Activated CD4-positive, alpha-beta T cell treated with anti-CD3 and anti-CD28 coated beads, Interleukin-2, amount 50 U/mL, for 16 hours (primary cell): Measurements from ENCODE around the gene DPYSL3.

ENCODE experiments used
- DNase-seq: peaks from one replicate; pipeline ENCODE4 v3.0.0-alpha.2; 2020

DPYSL3 gene

DNA sequence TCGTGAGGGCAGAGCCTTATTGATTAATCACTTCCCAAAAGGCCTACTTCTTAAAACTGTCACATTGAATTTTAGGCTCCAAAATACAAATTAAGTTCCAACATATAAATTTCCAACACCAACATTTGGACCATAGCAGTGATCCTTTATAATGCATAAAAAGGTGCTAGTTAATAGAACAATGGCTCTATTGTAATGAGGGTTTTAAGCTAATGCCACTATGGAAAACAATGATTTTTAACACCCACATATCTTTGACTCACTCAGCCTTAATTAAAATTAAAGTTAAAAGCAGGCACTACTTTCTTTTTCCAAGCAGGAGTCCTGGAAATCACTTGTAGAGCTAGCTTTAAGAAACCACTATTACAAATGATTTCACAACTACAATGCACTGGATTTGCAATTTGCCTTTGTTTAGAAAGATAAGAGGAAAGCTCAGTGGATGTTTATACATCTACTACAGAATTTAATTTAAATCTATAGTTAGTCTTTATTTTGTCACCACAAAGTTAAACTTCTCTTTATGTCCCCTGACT is 41.8 kb downstream of the DPYSL3 start:
- no peak for DNase-seq

DNA sequence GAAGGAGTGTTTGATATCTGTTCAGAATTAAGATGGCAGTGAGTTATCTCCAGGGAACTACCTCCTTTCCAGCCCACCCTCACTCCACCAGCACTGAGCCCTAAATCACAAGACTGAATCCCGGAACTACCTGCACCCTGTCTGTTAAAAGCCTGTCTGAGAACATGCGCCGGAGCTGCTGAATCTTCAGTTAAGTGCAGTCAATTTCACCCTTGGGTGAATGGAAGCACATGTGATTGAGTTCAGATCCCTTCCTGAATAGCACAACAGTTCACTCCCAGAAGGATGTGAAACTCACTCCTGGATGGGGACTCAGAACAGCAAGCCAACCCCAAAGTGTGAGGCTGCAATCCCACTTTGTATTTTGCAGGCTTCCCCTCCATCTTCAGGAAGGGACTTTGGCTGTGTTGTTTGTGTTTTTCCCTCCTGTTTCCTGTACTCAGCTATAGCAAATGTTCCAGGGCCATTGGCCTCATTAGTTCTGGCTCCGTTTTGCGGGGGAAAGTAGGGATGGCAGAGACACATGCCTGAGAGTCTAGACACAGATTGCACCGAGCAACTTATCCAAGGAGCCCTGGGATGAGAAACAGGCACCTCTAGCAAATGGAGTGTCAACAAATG is 43.4 kb downstream of the DPYSL3 start:
- no peak for DNase-seq

DNA sequence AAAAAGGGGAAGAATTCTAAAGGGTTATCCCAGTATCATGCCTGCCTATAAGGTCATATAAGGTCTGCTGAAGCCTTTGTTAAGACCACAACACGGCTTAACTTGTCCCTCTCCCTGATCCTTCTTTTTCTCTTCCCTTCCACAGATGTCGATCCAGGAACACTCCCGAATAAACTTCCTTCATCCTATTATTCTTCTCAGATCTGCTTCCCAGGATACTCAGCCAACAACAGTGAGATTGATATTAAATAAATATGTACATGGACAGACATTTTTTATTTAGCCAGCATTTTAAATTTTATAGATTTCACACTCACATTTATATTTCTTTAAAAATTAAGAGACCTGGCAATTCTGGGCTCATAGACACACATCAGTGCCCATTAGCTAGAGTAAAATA is 44.1 kb downstream of the DPYSL3 start:
- no peak for DNase-seq

DNA sequence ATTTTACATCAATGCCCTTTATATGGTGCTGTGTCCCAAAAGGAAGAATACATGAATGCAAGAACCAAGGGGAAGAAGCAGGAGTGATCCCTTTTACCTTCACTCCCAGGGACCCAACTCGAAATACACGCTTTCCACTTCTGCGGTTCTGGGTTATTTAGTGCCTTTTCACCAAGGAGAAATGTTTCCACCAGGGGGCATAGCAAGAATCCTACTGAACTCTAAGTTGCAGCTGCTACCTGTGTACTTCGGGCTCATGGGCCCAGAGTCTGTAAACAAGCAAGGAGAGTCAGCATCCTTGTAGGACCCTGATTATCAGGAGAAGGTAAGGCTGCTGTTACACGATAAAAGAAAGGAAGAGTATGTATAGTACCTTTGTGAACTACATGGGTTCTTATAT is 45.7 kb downstream of the DPYSL3 start:
- DNase-seq, result no peak

DNA sequence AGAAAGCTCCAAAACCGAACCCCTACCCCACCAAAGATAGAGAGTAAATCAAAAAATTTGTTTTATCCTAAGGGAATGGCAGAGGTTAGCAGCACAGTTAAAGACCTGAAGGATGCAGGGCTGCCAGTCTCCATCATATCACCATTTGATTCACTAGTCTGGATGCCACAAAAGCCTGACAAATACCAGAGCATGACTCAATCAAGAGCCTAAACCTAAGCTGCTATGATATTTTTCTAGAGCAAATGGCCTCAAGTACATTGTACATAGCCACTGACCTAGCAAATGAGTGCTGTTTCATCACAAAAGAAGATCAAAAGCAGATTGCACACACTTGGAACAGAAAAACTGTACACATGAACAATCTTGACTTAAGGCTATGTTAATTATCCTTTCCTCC is 48.0 kb downstream of the DPYSL3 start:
- no peak for DNase-seq

DNA sequence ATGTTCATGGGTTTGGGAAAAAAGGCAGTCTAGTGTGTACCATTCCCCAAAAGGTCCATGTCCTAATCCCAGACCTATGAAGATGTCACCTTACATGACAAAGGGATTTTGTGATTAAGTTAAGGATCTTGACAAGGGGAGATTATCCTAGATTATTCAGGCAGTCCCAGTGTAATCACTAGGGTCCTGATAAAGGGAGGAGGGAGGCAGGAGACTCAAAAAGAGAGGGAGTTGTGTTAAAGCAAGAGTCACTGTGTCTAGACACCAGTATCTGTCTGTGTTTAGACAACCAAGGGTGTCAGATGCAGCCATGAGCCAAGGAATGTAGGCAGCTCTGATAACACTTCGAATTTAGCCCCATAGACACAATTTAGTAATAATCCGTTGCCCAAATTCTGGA is 49.5 kb downstream of the DPYSL3 start:
- no peak for DNase-seq

DNA sequence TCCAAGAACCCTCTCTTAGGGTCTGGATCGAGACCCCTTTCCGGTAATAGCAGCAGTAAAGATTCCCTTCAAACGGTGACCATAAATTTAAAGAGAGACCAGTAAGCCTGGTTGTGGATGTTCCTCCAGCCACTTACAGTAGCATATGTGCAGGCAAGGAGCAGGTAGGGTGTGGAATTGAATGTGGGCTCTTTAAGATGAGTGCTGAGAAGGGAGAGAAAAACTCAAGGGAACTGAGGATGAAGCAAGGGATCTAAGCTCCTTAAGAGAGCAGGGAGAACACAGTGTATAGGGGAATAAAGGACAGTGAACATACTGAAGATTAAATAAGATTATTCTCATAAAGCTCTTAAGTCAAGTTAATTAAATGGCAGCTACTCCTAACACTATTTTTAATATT is 51.3 kb downstream of the DPYSL3 start:
- DNase-seq, result no peak

DNA sequence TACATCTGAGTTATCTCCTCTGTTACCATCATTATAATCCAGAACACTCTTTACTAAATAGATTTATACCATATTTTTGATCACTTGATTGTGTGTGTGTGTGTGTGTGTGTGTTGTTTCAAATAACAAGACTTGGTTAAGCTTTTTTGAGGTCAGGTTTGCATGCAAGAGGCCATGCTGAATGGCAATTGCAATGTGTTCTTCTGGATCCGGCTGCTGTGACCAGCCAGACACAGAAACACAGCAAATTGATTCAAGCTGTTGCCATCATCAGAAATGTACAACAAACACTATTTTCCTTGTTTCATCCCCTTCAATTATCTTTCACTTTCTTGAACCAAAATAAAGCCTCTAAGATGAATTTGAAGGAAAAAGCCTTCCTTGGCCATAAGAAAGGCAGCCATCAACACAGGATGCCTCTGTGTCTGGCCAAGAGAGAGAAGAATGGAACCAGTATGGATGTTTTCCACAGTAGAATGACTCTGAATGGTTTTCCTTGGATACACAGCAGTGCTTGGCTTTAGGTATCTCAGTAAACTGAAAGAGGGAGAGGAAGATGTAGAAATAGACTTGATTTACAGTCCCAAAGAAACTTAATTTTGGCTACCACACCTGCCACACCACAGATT is 53.9 kb downstream of the DPYSL3 start:
- DNase-seq, result no peak

DNA sequence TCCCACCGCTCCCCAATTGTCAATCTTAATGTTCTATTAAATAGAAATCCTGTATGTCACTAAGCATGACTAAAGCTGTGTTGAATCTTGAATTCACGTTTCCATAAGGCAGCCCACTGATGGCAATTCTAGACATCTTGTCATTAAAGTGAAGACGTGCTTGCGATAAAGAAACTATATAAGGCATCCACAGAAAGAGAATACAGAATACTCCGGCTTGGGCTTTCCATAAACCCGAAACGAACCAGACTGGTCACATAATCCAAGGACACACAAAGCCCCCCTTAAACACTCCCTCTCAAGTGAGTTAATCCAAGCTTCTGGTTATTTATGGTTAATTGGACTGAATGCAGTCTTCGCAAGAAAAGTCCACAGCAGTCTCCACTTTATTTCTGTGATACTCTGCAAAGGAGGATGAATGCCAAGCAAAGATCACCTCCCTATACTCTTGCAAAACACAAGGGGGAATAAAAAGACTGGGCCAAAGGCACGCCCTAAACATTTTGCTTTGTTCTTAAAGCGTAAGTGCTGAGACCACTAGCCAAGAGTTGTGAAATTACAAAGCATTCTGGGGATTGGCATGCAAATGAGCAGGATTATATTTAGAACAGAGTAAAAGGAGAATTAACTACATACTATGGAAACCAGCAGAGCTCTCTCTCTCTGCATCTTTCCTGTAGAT is 54.7 kb downstream of the DPYSL3 start:
- no peak for DNase-seq

DNA sequence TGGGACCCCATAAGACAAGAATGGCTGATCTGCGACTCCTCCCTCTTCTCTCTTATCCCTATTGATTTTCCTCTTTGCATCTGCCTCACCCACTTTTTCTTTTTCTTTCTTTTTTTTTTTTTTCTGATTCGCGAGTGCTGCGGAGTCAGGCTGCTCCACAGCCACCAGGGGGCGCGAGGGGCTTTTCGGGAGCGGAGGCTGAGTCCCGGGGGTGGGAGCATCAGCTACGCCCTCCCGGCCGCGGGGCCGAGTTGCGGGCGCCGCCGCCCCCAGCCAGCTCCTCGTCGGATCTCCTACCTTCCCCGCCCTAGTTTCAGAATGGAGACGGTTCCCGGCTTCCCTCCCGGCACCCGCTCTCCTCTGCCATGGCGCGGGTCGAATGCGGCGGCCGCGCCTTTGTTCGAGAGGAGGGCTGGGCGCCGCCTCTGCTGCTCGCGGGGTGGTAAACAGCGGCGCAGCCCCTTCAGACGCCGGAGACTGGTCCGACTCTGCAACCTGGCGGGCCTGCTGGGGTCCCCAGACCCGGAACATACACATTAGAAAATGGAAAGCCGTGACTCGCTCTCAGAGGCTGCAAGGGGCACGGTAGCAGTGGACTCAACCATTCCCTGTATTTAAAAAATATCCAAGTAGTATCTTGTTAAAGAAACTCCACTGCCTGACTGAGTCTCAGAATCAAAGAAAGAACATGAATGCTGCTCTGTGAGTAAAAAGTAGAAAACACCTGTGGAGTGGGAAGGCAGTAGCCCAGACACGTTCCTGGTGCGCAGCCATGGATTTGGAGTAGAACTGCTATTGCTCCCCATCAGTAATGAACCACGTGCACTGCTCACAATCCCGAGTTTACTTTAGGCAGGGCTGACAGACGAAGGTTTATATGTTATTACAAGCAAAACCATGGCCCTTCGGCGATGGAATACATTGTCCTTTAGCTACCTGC is 55.7 kb downstream of the DPYSL3 start:
- DNase-seq, result peak; percentile 70

DNA sequence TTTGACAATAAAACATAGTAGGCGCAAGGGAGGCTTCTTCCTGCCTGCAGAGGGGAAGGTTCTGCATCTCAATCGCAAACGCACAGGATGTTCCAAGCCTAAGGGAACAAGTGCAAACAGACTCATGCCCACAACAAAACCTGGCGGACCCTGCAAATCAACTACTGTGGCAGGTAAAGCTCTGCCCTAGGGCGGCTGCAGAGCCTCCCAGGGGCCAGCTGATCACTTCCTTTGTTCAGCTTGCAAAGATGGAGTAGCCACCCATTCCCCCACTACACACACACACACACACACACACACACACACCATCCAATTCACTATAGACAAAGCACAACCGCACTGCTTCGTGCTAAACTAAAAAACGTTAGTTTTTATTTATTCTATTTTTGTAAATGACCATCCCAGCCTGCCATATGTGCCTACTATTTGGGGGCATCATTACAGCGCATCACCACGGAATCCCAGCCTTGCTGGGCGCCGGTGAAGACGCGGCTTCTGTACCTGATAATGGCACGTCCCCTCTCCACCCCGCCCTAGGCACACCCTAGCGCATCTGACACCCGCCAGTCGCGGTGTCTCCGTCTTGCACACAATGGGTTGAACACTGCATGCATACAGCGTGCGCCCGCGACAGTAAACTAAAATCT is 57.6 kb downstream of the DPYSL3 start:
- no peak for DNase-seq

DNA sequence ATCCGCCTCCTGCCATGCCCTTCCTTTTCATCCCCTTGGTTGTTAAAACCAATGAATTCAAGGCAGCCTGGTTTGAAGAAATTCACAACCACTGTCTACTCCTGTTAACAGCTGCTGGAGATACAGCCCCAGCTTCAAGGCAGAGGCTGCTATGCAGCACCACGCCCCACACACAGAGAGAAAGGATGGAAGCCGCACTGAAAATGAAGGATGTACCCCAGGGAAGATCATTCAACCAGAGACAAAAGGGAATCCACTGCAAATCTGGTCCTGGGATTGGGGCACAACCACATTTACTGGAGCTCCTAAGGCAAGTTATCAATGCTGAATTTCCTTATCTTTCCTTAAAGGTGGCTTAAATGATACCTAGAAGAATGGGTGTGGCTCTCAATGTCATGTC is 58.7 kb downstream of the DPYSL3 start:
- DNase-seq, result no peak

DNA sequence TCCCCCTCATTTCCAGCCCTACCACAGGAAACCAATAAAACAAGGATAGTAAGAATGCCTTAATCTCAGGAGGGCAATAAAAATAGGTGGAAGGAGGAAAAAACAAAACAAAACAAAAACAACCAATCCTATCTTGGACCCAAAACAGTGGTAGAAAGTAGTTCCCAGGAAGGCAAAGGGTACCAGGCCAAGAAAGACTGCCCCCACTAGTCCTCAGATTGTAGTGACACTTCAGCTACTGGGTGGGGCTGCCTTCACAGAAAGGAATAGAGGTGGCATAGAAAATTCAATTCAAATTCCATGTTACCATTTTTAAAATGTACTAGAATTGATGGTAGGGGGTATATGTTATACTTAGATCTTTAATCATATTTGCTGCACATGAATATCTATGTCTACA is 59.3 kb downstream of the DPYSL3 start:
- DNase-seq, result no peak

DNA sequence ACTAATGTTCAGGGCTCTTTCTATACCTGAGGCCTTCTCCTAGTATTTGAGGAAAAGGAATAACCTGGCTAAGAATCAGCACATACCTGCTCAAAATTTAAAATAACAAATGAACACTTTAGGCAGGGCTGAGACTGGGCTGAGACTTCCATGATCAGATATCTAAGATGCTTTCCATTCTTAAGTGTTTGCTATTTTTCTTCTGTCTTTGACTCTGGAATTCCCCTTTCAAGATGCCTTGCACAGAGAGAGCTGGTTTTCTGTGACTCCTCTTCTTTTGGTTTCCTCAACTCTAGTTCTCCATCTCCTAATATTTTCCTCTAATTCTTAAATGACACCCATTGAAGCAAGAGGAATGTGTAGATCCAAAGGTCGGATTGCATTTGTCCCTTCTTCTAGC is 61.1 kb downstream of the DPYSL3 start:
- DNase-seq, result no peak

DNA sequence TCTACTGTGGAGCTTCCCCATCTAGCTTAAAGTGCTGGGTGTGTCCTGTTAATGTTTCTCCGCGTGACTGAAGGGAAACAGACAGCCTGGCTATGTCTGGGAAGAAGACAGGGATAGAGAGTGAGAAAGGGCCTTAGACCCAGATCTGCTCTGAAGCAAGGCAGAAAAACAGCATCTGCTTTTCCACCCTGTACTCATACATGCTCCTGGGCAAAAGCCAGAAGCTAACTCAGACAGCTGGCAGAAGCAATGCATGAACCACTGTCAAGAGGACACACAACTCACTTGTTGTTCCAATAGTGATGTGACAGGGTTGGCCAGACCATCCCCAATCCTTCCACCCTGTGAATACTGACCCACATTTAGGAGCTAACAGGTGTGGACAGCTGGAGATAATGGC is 63.3 kb downstream of the DPYSL3 start:
- no peak for DNase-seq

DNA sequence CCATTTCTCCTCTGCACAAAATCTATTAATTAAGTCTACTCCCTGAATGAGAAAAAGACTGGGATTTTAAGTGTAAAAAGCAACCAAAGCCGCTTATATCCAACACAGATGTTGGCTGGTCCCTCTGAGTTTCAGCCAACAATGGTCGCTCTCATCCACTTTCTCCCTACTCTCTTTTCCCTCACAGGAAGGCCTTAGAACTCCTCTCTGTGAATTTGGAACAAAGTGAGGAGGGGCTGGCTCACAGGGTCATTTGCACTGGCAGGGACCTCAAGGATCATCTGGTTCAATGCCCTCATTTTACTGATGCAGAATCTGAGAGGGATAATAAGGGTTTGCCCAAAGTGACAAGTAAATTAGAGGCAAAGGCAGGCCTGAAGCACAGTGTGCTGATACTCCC is 64.0 kb downstream of the DPYSL3 start:
- DNase-seq, result no peak

DNA sequence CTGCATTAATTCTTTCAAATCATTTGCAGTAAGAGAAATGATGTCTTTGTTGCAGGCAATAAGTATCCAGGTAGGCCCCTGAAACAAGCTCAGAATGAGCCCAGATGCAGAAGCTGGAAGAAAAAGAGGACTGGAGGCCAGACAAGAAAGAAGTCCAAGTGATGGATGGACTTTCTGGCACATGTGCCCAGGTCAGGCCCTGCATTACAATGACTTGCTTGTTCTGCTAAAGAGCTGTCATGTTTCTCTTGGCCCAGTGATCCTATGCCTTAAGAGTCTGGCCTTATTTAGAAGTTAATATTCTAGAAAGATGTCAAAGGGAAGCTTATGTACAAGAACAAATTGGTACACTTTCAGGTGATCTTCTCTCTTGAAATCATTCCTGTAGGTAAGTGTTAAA is 64.8 kb downstream of the DPYSL3 start:
- no peak for DNase-seq

DNA sequence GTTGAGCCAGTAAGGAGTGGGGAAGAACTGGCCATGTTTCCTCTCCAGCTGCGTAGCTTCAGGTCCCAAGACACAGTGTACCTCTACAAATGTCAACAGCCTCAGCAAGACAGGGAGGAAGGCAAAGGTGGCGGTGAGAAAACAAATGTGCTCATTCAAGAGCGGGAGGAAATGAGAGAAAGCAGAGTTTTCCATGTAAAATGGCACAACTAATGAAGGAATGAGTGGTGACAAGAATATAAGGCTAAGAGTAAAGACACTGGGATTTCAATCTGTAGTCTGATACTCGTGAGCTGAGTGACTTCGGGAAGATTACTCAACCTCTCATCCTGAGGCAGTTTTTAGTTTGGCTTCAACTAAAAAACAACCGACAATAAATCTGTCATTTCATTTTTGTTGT is 67.6 kb downstream of the DPYSL3 start:
- DNase-seq, result no peak

DNA sequence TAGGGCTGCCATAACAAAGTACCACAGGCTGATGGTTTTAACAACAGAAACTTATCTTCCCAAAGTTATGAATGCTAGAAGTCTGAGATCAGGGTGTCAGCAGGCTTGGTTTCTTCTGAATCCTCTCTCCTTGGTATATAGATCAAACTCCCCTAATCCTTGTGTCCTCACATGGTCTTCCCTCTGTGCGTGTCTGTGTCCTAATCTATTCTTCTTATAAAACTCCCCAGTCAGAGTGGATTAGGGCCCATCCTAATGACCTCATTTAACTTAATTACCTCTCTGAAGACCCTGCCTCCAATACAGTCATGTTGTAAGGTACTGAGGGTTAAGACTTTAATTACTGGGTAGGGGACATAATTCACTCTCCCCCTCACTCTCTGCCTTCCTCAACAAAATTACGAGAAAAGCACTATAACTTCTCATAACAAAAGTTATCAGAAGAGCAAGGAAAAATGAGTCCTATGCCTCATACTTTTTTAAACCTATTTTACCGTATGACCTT is 68.6 kb downstream of the DPYSL3 start:
- DNase-seq, result no peak

DNA sequence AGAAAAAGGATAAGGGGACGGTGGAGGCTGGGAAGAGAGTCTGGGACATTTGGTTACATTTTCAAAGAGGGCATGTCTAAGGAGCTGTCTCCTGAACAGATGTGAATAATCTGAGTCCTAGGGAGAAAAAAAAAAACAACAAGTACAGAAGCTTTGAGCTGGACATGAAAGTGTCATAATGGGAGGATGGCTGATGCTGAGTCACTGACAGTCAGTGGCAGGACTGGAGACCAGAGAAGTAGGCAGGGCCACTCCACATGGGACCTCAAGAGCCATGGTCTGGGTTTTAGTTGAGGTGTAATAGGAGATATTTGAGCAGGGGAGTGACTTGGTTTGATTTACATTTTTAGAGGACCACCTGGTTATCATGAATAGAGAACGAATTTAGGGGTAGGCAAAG is 70.6 kb downstream of the DPYSL3 start:
- DNase-seq, result no peak

DNA sequence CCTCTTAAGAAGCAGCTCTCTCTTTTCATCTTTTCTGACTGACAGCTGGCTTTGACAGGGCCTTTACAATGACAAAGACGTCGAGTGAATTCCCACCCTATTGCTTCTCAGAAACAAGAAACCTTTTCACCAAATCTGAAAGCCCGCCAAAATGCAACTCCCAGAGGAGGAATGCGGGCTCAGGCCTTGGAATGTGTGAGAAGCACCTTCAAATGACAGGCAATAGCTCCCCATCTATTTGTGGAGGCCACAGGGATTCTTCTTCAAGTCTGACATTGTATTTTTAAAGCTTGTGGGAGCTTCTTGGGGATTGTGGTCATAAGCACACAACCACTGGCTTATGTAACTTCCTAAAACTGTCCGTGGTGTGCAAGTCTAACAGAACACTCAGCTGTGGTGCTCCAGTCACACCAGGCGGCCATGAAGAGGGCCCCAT is 72.7 kb downstream of the DPYSL3 start:
- no peak for DNase-seq

DNA sequence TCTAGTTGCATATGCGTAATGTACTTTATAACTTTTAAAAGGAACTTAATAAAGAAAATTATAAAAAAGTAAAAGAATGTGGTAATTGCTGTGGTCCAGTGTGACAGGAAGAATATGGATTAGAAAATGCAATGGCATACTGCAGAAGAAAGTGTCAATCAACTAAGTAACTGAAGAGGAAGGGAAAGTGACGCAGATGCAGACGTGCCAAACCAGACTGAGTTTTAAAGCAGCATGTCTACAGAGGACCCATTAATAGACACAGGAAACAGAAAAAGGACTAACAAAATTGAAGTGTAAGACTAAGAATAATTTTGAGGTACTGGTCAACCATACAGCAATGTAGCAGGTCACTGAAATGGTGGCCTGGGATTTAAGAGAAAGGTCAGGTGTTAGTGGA is 73.3 kb downstream of the DPYSL3 start:
- DNase-seq, result no peak
